Stimulated activated CD4-positive, alpha-beta T cell treated with anti-CD3 and anti-CD28 coated beads, Interleukin-15, amount 100 ng/mL, for 24 hours (primary cell): ENCODE measurements around the gene PRODH2.
A peak's percentile ranks its signal among the peaks of the same experiment; 100 is the strongest.

ENCODE experiments used
- DNase-seq: peaks from one replicate; pipeline ENCODE4 v3.0.0-alpha.2; 2020

The PRODH2 gene

DNA sequence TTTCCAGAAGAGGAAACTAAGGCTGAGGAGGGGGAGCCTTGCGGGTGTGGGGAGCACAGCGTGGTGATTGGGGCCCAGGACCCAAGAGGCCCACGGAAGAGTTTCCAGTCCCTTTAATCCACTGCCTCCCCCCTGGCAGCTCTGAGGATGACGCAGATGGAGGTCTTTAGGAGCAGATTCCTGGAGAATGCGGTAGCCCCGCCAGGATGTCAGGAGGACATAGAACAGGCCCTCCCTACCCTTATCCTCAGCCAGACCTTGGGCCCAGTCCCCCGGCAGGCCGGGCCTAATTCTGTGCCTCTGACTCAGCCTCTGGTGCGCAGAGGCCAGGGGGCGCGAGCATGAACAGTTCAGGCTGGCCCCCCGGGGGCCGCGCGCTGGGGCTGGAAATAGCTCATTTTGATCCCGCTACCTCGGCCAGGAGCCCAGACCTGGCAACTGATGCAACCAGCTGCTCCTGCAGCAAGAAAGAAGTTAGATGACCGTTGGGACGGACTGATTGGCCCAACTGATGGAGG lies 55.4 kb downstream of the PRODH2 start:
- DNase-seq = peak; percentile 52

- no peak for DNase-seq
Observed at GRCh38 chr19:35756377-35757230, 56.0 kb downstream of the PRODH2 start, which contains the start of gene HSPB6. Gene HSPB6, minus strand, starts transcription at chr19:35757029. Its CDS starts 21 bp downstream, at chr19:35757008.

GRCh38 chr19:35755550-35756376 lies 56.9 kb downstream of the PRODH2 start:
- peak; percentile 67 for DNase-seq

DNA sequence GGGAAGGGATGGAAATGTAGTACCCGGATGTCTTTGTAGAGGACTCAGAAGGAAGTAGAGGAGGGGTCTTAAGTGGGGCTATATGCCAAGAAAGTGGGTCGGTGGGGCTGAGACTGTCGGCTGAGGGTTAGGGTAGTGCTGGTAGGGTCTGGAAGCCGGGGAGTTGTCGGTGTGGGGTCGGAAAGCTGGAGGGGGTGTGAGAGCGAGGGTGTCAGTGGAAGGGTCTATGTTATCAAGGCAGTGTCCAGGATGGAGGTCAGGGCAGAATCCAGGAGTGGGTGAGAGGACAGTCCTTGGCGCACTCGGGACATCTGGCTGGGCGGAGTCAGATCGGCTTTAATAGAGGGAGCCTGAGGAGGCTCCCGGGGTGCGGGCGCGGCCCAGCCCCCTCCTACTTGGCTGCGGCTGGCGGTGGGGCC lies 57.5 kb downstream of the PRODH2 start:
- DNase-seq = no peak

GRCh38 chr19:35754370-35755130 lies 58.1 kb downstream of the PRODH2 start:
- DNase-seq = no peak

- no peak for DNase-seq
Observed at GRCh38 chr19:35753634-35754369, 58.8 kb downstream of the PRODH2 start.

- DNase-seq = no peak
Observed at GRCh38 chr19:35752746-35753350, 59.8 kb downstream of the PRODH2 start.

DNA sequence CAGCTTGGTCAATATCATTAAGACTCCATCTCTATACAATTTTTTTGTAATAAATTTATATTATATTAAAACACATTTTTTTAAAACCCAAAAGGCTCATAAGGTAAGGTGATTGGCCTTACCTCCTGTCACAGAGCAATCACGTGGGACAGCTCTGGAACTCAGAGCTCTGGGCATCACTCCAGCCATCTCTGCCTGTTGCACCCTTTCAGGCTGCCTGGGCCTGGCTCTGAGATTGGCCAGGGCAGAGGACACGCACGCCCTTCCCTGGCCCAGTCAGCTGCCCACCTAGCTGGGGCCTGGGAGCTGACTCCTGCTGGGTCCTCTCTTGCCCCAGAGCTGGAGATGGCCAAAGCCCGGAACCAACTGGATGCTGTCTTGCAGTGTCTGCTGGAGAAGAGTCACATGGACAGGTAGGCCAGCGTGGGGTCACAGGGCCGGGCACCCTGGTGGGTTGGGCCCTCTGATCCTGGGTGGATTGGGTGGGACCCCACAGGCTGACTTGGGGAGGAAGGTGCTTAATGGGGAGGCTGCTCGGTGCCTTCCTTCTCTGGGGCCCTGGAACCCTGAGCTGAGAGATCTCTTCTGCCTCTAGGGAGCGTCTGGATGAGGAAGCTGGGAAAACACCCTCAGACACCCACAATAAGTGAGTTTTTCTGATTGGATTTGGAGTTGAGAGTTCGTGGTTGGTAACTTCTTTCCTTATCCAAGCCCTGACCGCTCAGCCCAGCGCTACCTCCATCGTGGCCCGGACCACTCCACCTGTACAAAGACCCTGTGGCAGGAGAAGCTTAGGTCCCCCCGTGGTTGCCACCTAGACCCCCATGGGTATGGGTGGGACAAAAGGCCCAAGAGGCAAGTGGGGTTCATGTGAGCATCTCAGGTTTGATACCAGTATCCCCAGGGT lies 60.6 kb downstream of the PRODH2 start:
- DNase-seq = no peak

DNA sequence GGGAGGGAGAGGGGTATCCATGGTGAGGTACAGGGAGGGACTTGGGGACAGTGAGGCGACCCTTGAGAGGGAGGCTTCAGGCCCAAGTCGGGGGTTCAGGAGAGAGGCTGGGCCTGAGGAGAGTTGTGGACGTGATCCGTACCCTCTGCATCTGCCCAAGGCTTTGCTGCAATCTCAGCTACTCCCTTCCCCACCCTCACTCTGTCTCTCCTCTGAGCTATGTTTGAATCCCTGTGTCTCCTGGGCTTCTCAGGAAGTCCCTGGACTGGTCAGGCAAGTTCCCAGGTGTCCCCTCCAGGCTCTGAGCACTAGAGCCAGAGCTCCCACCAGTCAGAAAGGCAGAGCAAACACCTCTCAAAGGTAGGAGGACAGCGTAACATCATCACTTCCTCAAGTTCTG lies 62.5 kb downstream of the PRODH2 start:
- DNase-seq = no peak
